Measurements from ENCODE around the gene UBQLNL.

UBQLNL gene

GRCh38 chr11:5507177-5507932 is 9.1 kb downstream of the UBQLNL start:
- DNase-seq (ENCODE audit: low read depth in 2 of 2): no peak

- DNase-seq (ENCODE audit: low read depth in 2 of 2): no peak
Observed at GRCh38 chr11:5505363-5506048, 11.0 kb downstream of the UBQLNL start.

- DNase-seq (ENCODE audit: low read depth in 2 of 2): no peak
Observed at GRCh38 chr11:5504403-5504921, 12.0 kb downstream of the UBQLNL start.

DNA sequence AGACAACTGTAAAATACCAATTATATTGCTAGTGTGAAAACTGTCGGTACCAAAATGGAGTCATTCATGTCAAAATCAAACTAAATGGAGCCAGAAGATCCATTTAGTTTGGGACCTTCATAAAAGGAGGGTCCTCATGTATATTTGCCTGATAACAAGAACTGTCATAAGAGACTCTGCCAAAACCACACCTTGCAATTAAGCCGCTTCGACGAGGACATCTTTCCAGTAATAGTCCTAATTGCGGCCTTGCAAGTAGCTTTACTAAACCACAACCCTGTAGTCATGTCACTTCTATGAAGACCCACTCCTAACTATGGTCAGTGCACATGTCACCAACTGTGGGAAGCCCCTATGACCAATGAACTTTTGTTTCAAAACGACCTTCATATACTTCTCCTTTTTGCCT is 16.1 kb downstream of the UBQLNL start:
- DNase-seq (ENCODE audit: low read depth in 2 of 2): no peak

DNA sequence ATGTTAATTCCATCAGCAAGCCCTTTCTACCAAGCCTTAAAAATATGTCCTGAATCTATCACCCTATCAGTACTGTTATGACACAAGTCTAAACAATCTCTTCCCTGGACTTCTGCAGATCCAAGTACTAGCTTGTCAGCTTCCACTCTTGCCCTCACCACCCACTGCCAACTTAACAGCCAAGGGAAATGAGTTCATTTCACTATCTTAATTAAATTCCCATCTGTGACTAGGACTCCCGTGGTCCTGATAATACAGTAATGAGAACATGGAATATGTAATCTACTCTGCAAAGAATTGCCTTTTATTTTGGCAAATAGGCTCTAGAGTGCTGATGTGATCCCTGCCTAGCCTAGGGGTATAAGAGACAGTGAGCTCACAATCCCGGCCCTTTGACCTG is 16.8 kb downstream of the UBQLNL start:
- DNase-seq (ENCODE audit: low read depth in 2 of 2): no peak

DNA sequence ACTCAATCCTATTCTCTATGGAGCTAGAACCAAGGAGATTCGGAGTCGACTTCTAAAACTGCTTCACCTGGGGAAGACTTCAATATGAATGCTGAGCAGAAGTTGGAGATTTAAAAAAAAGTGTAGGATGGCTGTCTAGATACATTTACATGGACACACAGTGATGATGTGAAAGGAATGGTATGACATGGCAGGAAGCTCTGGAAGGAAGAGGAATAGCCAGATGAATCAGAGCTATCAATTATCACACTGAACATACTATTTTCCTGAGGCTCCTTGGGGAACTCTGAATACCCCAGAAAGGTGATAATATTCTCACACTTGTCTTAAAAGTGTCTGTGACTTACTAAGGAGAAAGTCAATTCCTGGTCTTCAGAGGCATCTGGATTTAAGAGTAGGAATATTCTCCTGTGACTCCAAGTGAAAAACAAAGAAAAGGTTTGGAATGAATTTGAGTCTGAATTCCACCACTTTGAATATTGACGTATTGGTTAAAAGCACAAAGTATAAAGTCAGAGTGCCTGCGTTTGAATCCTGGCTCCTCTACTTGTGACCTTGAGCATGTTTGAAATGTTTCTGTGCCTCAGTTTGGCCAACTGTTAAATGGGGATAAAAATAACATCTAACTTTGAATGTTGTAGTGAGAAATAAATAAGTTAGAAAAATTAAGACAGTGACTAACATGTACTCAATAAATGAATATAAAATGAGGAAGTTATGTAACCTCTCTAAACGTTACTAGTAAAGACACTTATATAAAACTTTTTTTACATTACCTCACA is 26.7 kb downstream of the UBQLNL start:
- no peak for DNase-seq (ENCODE audit: low read depth in 2 of 2)

DNA sequence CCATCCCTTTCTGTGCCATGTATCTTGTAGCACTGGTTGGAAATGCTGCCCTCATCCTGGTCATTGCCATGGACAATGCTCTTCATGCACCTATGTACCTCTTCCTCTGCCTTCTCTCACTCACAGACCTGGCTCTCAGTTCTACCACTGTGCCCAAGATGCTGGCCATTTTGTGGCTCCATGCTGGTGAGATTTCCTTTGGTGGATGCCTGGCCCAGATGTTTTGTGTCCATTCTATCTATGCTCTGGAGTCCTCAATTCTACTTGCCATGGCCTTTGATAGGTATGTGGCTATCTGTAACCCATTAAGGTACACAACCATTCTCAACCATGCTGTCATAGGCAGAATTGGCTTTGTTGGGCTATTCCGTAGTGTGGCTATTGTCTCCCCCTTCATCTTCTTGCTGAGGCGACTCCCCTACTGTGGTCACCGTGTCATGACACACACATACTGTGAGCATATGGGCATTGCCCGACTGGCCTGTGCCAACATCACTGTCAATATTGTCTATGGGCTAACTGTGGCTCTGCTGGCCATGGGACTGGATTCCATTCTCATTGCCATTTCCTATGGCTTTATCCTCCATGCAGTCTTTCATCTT is 27.6 kb downstream of the UBQLNL start:
- no peak for DNase-seq (ENCODE audit: low read depth in 2 of 2)

DNA sequence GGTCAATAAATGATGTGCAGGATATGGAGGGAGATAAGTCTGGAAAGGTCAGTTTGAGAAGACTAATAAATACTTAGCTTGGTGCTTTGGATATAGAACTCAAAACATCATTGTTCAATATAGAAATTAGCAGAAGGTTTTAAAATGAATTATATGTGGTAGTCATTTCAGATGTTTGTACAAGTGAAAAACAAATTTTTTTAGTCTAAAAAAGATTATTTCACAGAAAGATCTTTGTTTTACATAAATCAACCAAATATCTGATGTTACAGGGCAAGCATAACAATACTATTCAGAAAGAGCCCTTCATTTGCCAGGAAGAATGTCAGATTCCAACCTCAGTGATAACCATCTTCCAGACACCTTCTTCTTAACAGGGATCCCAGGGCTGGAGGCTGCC is 28.1 kb downstream of the UBQLNL start, which contains the start of gene OR52D1:
TSS of gene OR52D1 (plus strand) at position 301 of the 400 bp plus-strand sequence. CDS start at position 323, 22 bp downstream.
- no peak for DNase-seq (ENCODE audit: low read depth in 2 of 2)

GRCh38 chr11:5486421-5486820 is 30.1 kb downstream of the UBQLNL start:
- no peak for DNase-seq (ENCODE audit: low read depth in 2 of 2)

GRCh38 chr11:5486003-5486402 is 30.5 kb downstream of the UBQLNL start:
- no peak for DNase-seq (ENCODE audit: low read depth in 2 of 2)

- no peak for DNase-seq (ENCODE audit: low read depth in 2 of 2)
Observed at GRCh38 chr11:5476186-5476819, 40.2 kb downstream of the UBQLNL start.

DNA sequence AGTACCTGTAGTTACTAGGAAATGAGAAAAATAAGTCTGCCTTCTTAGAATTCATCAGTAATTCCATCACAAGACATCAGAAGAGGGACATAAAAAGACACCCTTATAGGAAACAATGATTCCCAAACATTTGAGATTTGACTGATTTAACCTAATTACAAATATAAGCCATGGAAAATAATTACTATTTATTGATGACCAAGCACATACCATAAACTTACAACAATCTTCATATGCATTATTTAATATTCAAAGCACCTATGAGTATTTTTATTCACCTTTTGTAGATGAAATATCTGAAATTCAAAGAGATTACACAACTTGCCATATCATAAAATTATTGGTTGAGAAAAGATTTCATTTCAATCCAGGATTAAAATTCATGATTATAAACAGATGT is 42.6 kb downstream of the UBQLNL start:
- DNase-seq (ENCODE audit: low read depth in 2 of 2): no peak

DNA sequence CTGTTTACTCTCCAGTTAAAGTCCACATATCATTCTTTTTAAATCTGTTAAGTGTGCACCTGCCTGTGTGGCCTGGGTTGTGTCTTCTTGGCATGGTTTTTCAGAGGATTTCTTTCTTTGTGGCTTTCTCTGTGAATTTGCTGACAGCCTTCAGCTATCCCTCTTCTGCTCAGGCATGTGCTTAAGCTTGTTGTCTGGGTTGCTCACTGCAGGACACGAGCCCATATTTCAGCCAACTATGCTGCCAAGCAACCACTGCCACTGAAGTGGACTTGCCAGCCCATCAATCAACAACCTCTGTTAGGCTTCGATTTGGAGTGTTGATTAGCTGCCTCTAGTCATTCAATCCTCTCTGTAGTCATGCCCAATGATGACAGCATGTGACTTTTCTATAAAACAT is 49.0 kb downstream of the UBQLNL start:
- DNase-seq (ENCODE audit: low read depth in 2 of 2): no peak

All from stimulated activated CD4-positive, alpha-beta T cell treated with anti-CD3 and anti-CD28 coated beads, Interleukin-12 subunit alpha, Interleukin-12 subunit beta, amount 100 ng/mL, for 24 hours (primary cell).